Keratinocyte (primary cell): ENCODE measurements around the gene UMODL1. TPM values are rescaled to one million over a fixed set of nuclear protein-coding genes. Genes with fewer than 3 reads are reported as not detected.
A peak's percentile ranks its signal among the peaks of the same experiment; 100 is the strongest.

Experiments
- DNase-seq: peaks from one replicate; pipeline ENCODE4 v3.0.0-alpha.2; 2011; ENCODE audit warnings: low read depth, missing footprints, low spot score
- FAIRE-seq: peaks from 2 replicates; lab custom pipeline; 2011; peaks lifted over from hg19 to GRCh38; lab: Jason Lieb, UNC
- H2AFZ ChIP-seq: 2 replicates; pipeline ENCODE4 v1.6.0; 2012; ENCODE audit warnings: low read length, control low read depth, inconsistent platforms; ENCODE audit not compliant: control insufficient read depth
- H3K27ac ChIP-seq: 2 replicates; pipeline ENCODE4 v1.5.1; 2011; ENCODE audit warnings: low read length; ENCODE audit not compliant: control insufficient read depth, insufficient read depth
- H3K27me3 ChIP-seq: 3 replicates; pipeline ENCODE4 v1.6.0; 2011; ENCODE audit warnings: low read length; ENCODE audit not compliant: control insufficient read depth, insufficient read depth; ENCODE audit errors: extremely low read depth
- H3K36me3 ChIP-seq, 2 experiments: 2 replicates in 1 of 2; 3 replicates in 1 of 2; pipeline ENCODE4 v1.5.1; 2011; ENCODE audit warnings: low read length in 2 of 2, mild to moderate bottlenecking in 1 of 2; ENCODE audit not compliant: control insufficient read depth in 2 of 2, insufficient read depth in 2 of 2; ENCODE audit errors: extremely low read depth in 1 of 2
- H3K4me1 ChIP-seq: 3 replicates; pipeline ENCODE4 v1.5.1; 2011; ENCODE audit warnings: low read length; ENCODE audit not compliant: control insufficient read depth, insufficient read depth; ENCODE audit errors: extremely low read depth
- H3K4me2 ChIP-seq: 3 replicates; pipeline ENCODE4 v1.6.0; 2011; ENCODE audit warnings: low read depth, low read length; ENCODE audit not compliant: control insufficient read depth, insufficient read depth; ENCODE audit errors: extremely low read depth
- H3K4me3 ChIP-seq, 3 experiments: fragments of 200-600 bp in 1 of 3; sonication (generic) in 1 of 3; 2 replicates in 2 of 3; 3 replicates in 1 of 3; pipeline ENCODE4 v1.5.1; 2011 to 2016; ENCODE audit warnings: low read length in 3 of 3, mild to moderate bottlenecking in 3 of 3, control low read depth in 2 of 3, inconsistent platforms in 1 of 3, low read depth in 1 of 3, mixed read lengths in 1 of 3, mixed run types in 1 of 3, moderate library complexity in 1 of 3; ENCODE audit not compliant: control insufficient read depth in 2 of 3, insufficient read depth in 2 of 3; ENCODE audit errors: extremely low read depth in 1 of 3
- H3K79me2 ChIP-seq: 2 replicates; pipeline ENCODE4 v1.6.0; 2012; ENCODE audit warnings: low read length; ENCODE audit not compliant: control insufficient read depth, insufficient read depth
- H3K9ac ChIP-seq: 3 replicates; pipeline ENCODE4 v1.6.0; 2011; ENCODE audit warnings: low read length; ENCODE audit not compliant: control insufficient read depth, insufficient read depth; ENCODE audit errors: extremely low read depth
- H3K9me1 ChIP-seq: 3 replicates; pipeline ENCODE4 v1.6.0; 2011; ENCODE audit warnings: low read length; ENCODE audit not compliant: control insufficient read depth, insufficient read depth; ENCODE audit errors: extremely low read depth
- H3K9me3 ChIP-seq: 2 replicates; pipeline ENCODE4 v1.5.1; 2012; ENCODE audit warnings: low read depth, low read length; ENCODE audit not compliant: control insufficient read depth
- H4K20me1 ChIP-seq: 3 replicates; pipeline ENCODE4 v1.6.0; 2011; ENCODE audit warnings: low read length; ENCODE audit not compliant: control insufficient read depth, insufficient read depth; ENCODE audit errors: extremely low read depth
- CTCF ChIP-seq, 3 experiments: IDR thresholded peaks in 1 of 3; conservative IDR thresholded peaks in 1 of 3; optimal IDR thresholded peaks in 1 of 3; 2 replicates in 2 of 3; 3 replicates in 1 of 3; pipeline versions ENCODE3 to v1.5.1; 2011; ENCODE audit warnings: low read length in 3 of 3, mild to moderate bottlenecking in 3 of 3, moderate library complexity in 2 of 3, control low read depth in 1 of 3, inconsistent platforms in 1 of 3; ENCODE audit not compliant: insufficient read depth in 2 of 3; ENCODE audit errors: extremely low read depth in 1 of 3
- EZH2 ChIP-seq: IDR thresholded peaks from one replicate; pipeline ENCODE4 v1.6.1; 2012; ENCODE audit warnings: inconsistent platforms, mild to moderate bottlenecking, low read length, moderate library complexity
- dilution Hi-C: fragments of 300-500 bp; cut with MboI; formaldehyde crosslinking; loops from one replicate; pipeline ENCODE4 v1.7.0; 2020; ENCODE audit warnings: low sequenced_read_pairs; ENCODE audit not compliant: extremely low pct_ligation_motif_present
- polyA plus RNA-seq, 5 experiments: library from polyadenylated mRNA; depleted of rRNA in 3 of 5; stranded (reverse) in 3 of 5; stranded (forward) in 1 of 5; unstranded in 1 of 5; fragments of >200 nt; gene quantifications; 1 replicate in 1 of 5; 2 replicates in 3 of 5; 3 replicates in 1 of 5; pipeline versions ENCODE4 v1.2.1 to v1.2.3, GENCODE V29; 2011 to 2012; ENCODE audit warnings: missing spikeins in 2 of 5, low read depth in 1 of 5, low replicate concordance in 1 of 5

UMODL1 gene
- polyA plus RNA-seq, 1 donor (not counting 4 experiments of a cell fraction or from before 2014, with no cell fraction given): 0.03 TPM

- peaks cover 9% of the 10 kb centered on the region for H3K27me3 ChIP-seq
- H3K4me2 ChIP-seq: peak overlapping the region; percentile 29
- no peak overlapping the region for H3K9ac ChIP-seq
These were observed 8.2 kb downstream of the UMODL1 start for GRCh38 chr21:42079008-42079938.

GRCh38 chr21:42079939-42080787, 9.0 kb downstream of the UMODL1 start:
- Histone ChIP-seq H3K4me2 (no peak overlapping the region), H3K79me2 (no peaks in the 10 kb centered on the region), H3K36me3 (no peaks in the 10 kb centered on the region), H3K9me3 (no peaks in the 10 kb centered on the region), H4K20me1 (no peaks in the 10 kb centered on the region), H2AFZ (no peak overlapping the region), H3K4me1 (peaks cover 13% of the 10 kb centered on the region), H3K9me1 (no peaks in the 10 kb centered on the region), H3K27me3 (peaks cover 9% of the 10 kb centered on the region), H3K4me3 (no peak overlapping the region), H3K9ac (no peak overlapping the region), H3K27ac (no peak overlapping the region)
- no peak for DNase-seq
- dilution Hi-C loops: no loop called here
- FAIRE-seq: no peak
- TF ChIP-seq CTCF (optimal IDR thresholded peaks at IDR 0.05 in 1 of 3, IDR thresholded peaks at IDR 0.05 in 1 of 3, conservative IDR thresholded peaks at IDR 0.05 in 1 of 3; ENCODE audit: extremely low read depth in 1 of 3, insufficient read depth in 2 of 3, low read length in 3 of 3) (no peak), EZH2 (no peak)

More at GRCh38 chr21:42079008-42079938, 8.2 kb downstream of the UMODL1 start:
- peak; percentile 28 for DNase-seq
- Histone ChIP-seq H4K20me1 (no peaks in the 10 kb centered on the region), H3K4me3 (no peak overlapping the region), H3K9me3 (no peaks in the 10 kb centered on the region), H3K27ac (no peak overlapping the region), H2AFZ (peak overlapping the region; percentile 53), H3K9me1 (no peaks in the 10 kb centered on the region), H3K4me1 (peaks cover 13% of the 10 kb centered on the region), H3K79me2 (no peaks in the 10 kb centered on the region), H3K36me3 (no peaks in the 10 kb centered on the region)
- TF ChIP-seq EZH2: no peak
- no peak for TF ChIP-seq CTCF (optimal IDR thresholded peaks at IDR 0.05 in 1 of 3, IDR thresholded peaks at IDR 0.05 in 1 of 3, conservative IDR thresholded peaks at IDR 0.05 in 1 of 3; ENCODE audit: extremely low read depth in 1 of 3, insufficient read depth in 2 of 3, low read length in 3 of 3)
- peak; percentile 94 for FAIRE-seq
- dilution Hi-C loops: no loop called here
